ENCODE results near the gene C3orf85. TPM values are rescaled to one million over a fixed set of nuclear protein-coding genes. Genes with fewer than 3 reads are reported as not detected.

The C3orf85 gene
- total and polyA plus RNA-seq, 10 of the 15 experiments (the other 5 are each of a cell fraction or from before 2014, with no cell fraction given), result not detected

- no TSS peak for BruUV-seq (replicated peaks)
- WGBS (ENCODE audit: insufficient coverage, insufficient replicate concordance, low lambda C conversion rate, missing lambda C conversion rate), result 20% methylated on average over 4 of the region's 4 CpGs
- Histone ChIP-seq H3K9me3 (replicated peaks; ENCODE audit: control insufficient read depth, insufficient read depth, low read length) (no peaks in the 10 kb centered on the region), H3K4me1 (ENCODE audit: control insufficient read depth, insufficient read depth, low read length) (no peaks in the 10 kb centered on the region), H3K36me3 (ENCODE audit: control insufficient read depth in 2 of 2, insufficient read depth in 2 of 2, low read length in 1 of 2) (no peaks in the 10 kb centered on the region), H3K4me2 (ENCODE audit: control insufficient read depth, insufficient read depth) (no peak overlapping the region), H2AFZ (ENCODE audit: control insufficient read depth, low read depth, low read length) (no peak overlapping the region), H3K79me2 (ENCODE audit: control insufficient read depth, insufficient read depth, low read length) (no peaks in the 10 kb centered on the region), H3K27ac (ENCODE audit: control insufficient read depth, insufficient read depth) (no peak overlapping the region), H3K27me3 (replicated peaks in 1 of 2; ENCODE audit: control insufficient read depth in 2 of 2, insufficient read depth in 2 of 2, low read length in 1 of 2) (no peaks in the 10 kb centered on the region), H3K9ac (ENCODE audit: control insufficient read depth, insufficient read depth, low read length) (no peak overlapping the region), H3K4me3 (no peak overlapping the region), H4K20me1 (ENCODE audit: control insufficient read depth, insufficient read depth) (no peaks in the 10 kb centered on the region)
- ChIA-PET SMC1A (ENCODE audit: uncharacterized antibody, unreplicated experiment) (no interaction called here), POLR2A (no interaction called here), CTCF (no interaction called here), RAD21 (ENCODE audit: unreplicated experiment) (no interaction called here)
- no peak for TF ChIP-seq SMAD5 (IDR thresholded peaks at IDR 0.05; ENCODE audit: low read depth)
- ATAC-seq (no peak), FAIRE-seq (no peak), DNase-seq (ENCODE audit: low read depth, low spot score) (no peak)
- intact Hi-C loops (cut with micrococcal nuclease; ENCODE audit: unreplicated experiment), result no loop called here
- in situ Hi-C loops (cut with MboI), result no loop called here
Measured at GRCh38 chr3:109152320-109152719, 15.8 kb downstream of the C3orf85 start.

GRCh38 chr3:109154979-109155378 is 18.5 kb downstream of the C3orf85 start:
- intact Hi-C loops (cut with micrococcal nuclease; ENCODE audit: unreplicated experiment) (no loop called here), in situ Hi-C loops (cut with MboI) (no loop called here)
- Histone ChIP-seq H3K27ac (ENCODE audit: control insufficient read depth, insufficient read depth) (no peak overlapping the region), H2AFZ (ENCODE audit: control insufficient read depth, low read depth, low read length) (no peak overlapping the region), H3K4me1 (ENCODE audit: control insufficient read depth, insufficient read depth, low read length) (no peaks in the 10 kb centered on the region), H3K4me3 (no peak overlapping the region), H3K36me3 (ENCODE audit: control insufficient read depth in 2 of 2, insufficient read depth in 2 of 2, low read length in 1 of 2) (no peaks in the 10 kb centered on the region), H3K4me2 (ENCODE audit: control insufficient read depth, insufficient read depth) (no peak overlapping the region), H3K27me3 (replicated peaks in 1 of 2; ENCODE audit: control insufficient read depth in 2 of 2, insufficient read depth in 2 of 2, low read length in 1 of 2) (no peaks in the 10 kb centered on the region), H3K9ac (ENCODE audit: control insufficient read depth, insufficient read depth, low read length) (no peak overlapping the region), H4K20me1 (ENCODE audit: control insufficient read depth, insufficient read depth) (no peaks in the 10 kb centered on the region), H3K9me3 (replicated peaks; ENCODE audit: control insufficient read depth, insufficient read depth, low read length) (no peaks in the 10 kb centered on the region), H3K79me2 (ENCODE audit: control insufficient read depth, insufficient read depth, low read length) (no peaks in the 10 kb centered on the region)
- CTCF ChIA-PET, result no interaction called here
- ATAC-seq (no peak), FAIRE-seq (no peak), DNase-seq (ENCODE audit: low read depth, low spot score) (no peak)
- no TSS peak for BruUV-seq (replicated peaks)
- POLR2A ChIA-PET, result no interaction called here
- WGBS (ENCODE audit: insufficient coverage, insufficient replicate concordance, low lambda C conversion rate, missing lambda C conversion rate), result 19% methylated on average over 2 of the region's 2 CpGs
- SMC1A ChIA-PET (ENCODE audit: uncharacterized antibody, unreplicated experiment), result no interaction called here
- RAD21 ChIA-PET (ENCODE audit: unreplicated experiment), result no interaction called here
- TF ChIP-seq REST (IDR thresholded peaks at IDR 0.05; ENCODE audit: low read depth, low read length), result no peak
- TF ChIP-seq NFXL1 (IDR thresholded peaks at IDR 0.05; ENCODE audit: borderline replicate concordance), result no peak
- no peak for TF ChIP-seq ETV6 (conservative IDR thresholded peaks at IDR 0.05 in 1 of 2, IDR thresholded peaks at IDR 0.05 in 1 of 2; ENCODE audit: borderline replicate concordance in 1 of 2, low read depth in 1 of 2)
- TF ChIP-seq CEBPZ (IDR thresholded peaks at IDR 0.05; ENCODE audit: low read depth, low read length), result no peak
- TF ChIP-seq NBN (IDR thresholded peaks at IDR 0.05), result no peak
- TF ChIP-seq ZZZ3 (IDR thresholded peaks at IDR 0.05; ENCODE audit: control insufficient read depth, insufficient read length, low read depth), result no peak
- no peak for TF ChIP-seq SREBF1 (IDR thresholded peaks at IDR 0.05; ENCODE audit: low read length)
